Adipocyte (in vitro differentiated cells): ENCODE results near the gene FOXJ3.

Experiments
- DNase-seq: peaks from one replicate; pipeline ENCODE4 v3.0.0-alpha.2; 2015; ENCODE audit warnings: low read depth
- H3K27me3 ChIP-seq: replicated peaks from 2 replicates; pipeline ENCODE4 v1.7.0; 2013; ENCODE audit warnings: mild to moderate bottlenecking, low read length, moderate library complexity; ENCODE audit not compliant: control insufficient read depth, insufficient read depth
- H3K36me3 ChIP-seq: 2 replicates; pipeline ENCODE4 v1.7.0; 2013; ENCODE audit warnings: low read length, mild to moderate bottlenecking, moderate library complexity; ENCODE audit not compliant: control insufficient read depth, insufficient read depth, severe bottlenecking
- H3K4me1 ChIP-seq: 2 replicates; pipeline ENCODE4 v1.7.0; 2013; ENCODE audit warnings: mild to moderate bottlenecking, low read length, moderate library complexity; ENCODE audit not compliant: control insufficient read depth, insufficient read depth
- H3K4me3 ChIP-seq: 2 replicates; pipeline ENCODE4 v1.7.0; 2013; ENCODE audit warnings: mild to moderate bottlenecking, low read length, moderate library complexity
- H3K9ac ChIP-seq: 2 replicates; pipeline ENCODE4 v1.7.0; 2013; ENCODE audit warnings: mild to moderate bottlenecking, low read length, moderate library complexity
- H3K9me3 ChIP-seq: 2 replicates; pipeline ENCODE4 v1.7.0; 2013; ENCODE audit warnings: mild to moderate bottlenecking, low read length, moderate library complexity; ENCODE audit not compliant: control insufficient read depth

FOXJ3 gene

DNA sequence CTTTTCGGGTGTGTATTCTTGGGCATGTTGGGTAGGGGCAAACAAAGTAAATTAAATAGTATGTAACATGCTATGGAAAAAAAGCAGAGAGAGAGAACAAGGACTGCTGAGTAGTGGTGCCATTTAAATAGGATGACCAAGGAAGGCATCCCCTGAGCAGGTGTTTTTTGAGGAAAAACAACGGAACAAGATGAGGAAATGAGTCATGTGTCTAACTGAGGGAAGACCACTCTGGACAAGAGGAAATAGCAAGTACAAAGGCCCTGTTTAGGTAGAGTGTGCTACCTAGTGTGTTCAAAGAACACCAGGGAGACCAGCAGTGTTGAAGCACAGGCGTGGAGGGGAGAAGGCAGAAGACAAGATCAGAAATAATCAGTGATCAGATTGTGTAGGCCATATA, 150.4 kb downstream of the FOXJ3 start:
- H3K27me3 ChIP-seq, result no peaks in the 10 kb centered on the region
- H3K4me3 ChIP-seq, result no peak overlapping the region
- H3K4me1 ChIP-seq, result peaks cover 15% of the 10 kb centered on the region
- H3K36me3 ChIP-seq, result peaks cover 50% of the 10 kb centered on the region
- H3K9ac ChIP-seq, result no peak overlapping the region
- DNase-seq, result no peak
- no peaks in the 10 kb centered on the region for H3K9me3 ChIP-seq

DNA sequence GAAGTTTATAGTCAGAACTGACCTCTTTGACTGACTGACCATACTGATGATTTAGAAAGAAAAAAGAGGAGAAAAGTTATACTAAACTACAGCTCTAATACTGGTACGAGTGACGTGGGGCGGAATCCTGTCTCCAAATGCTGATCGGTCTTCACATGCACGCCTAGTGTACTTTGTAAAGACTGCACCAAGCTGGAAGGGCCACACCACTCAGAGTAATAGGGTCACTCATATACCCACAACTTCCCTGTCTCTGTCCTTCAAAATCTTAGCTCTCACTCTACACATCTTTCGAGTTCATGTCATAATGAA, 151.1 kb downstream of the FOXJ3 start:
- no peaks in the 10 kb centered on the region for H3K27me3 ChIP-seq
- no peak overlapping the region for H3K4me3 ChIP-seq
- H3K36me3 ChIP-seq, result peaks cover 43% of the 10 kb centered on the region
- peaks cover 20% of the 10 kb centered on the region for H3K4me1 ChIP-seq
- DNase-seq, result no peak
- no peak overlapping the region for H3K9ac ChIP-seq
- no peaks in the 10 kb centered on the region for H3K9me3 ChIP-seq

DNA sequence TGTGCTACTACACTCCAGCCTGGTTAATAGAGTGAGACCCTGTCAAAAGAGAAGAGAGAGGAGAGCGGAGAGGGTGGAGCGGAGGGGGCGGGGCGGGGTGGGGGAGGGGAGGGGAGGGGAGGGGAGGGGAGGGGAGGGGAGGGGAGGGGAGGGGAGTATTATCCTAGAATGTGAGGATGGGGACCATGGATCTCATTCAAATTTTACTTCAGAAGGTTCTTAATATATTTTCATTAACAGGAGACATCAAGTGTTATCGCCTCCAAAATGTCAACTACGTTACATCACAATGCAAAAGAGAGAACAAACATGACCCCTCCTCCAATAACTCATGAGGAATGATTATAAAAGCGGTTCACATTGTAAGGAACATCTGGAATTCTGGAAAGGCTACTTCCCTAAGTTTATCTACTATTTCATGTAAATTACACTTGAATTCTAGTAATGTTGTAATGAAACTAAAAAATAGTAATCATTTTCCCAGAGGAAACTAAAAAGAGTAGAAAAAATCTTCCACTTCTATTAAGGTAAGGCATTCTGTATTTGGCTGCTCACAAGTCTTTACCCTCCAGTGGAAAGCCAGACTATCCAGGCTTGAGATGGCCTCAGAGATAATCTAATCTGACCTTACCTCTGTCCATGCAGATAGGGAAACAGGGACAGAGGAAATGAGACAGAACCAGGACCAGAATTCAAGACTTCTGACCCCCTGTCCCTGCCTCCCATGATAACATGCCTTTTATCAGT, 151.7 kb downstream of the FOXJ3 start:
- H3K36me3 ChIP-seq, result peaks cover 38% of the 10 kb centered on the region
- no peak for DNase-seq
- no peaks in the 10 kb centered on the region for H3K27me3 ChIP-seq
- H3K9ac ChIP-seq, result no peak overlapping the region
- H3K4me1 ChIP-seq, result peaks cover 25% of the 10 kb centered on the region
- no peak overlapping the region for H3K4me3 ChIP-seq
- H3K9me3 ChIP-seq, result no peaks in the 10 kb centered on the region

DNA sequence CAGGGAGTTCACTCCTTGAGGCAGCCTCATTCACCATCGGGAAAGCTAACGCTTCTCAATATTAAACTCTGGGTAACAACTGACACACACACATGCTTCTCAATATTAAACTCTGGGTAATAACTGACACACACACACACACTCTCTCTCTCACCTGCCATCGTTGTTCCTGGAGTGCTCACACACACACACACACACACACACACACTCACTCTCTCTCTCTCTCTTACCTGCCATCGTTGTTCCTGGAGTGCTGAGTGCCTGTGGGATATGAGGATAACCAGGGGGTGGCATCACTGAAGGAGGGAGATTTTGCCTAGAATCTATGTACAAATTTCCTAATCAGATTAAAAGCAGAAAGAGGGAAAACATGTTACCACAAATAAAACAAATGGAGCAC, 153.3 kb downstream of the FOXJ3 start:
- peaks cover 29% of the 10 kb centered on the region for H3K36me3 ChIP-seq
- peaks cover 37% of the 10 kb centered on the region for H3K4me1 ChIP-seq
- H3K9me3 ChIP-seq, result no peaks in the 10 kb centered on the region
- no peaks in the 10 kb centered on the region for H3K27me3 ChIP-seq
- no peak overlapping the region for H3K9ac ChIP-seq
- H3K4me3 ChIP-seq, result no peak overlapping the region
- no peak for DNase-seq

DNA sequence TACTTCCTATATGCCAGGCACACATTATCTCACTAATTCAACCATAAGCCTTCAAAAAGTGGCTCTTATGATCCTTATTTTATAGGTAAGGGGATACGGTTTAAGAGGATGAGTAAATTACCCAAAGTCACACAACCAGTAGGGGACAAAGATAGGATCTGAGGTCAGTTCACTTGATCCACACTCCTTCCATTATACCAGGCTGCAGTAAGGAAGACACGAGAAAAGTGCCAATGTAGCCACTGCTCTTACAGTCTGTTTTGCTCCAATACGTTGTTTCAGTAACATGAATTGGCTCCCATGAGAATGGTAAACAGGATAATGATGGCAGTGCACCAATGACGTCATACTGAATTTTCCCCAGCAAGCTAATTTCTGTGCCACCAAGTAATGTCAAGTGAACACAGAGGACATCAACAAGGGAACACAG, 155.1 kb downstream of the FOXJ3 start:
- Histone ChIP-seq H3K4me3 (no peak overlapping the region), H3K27me3 (no peaks in the 10 kb centered on the region), H3K9me3 (no peaks in the 10 kb centered on the region), H3K36me3 (peaks cover 25% of the 10 kb centered on the region), H3K9ac (no peak overlapping the region), H3K4me1 (peaks cover 26% of the 10 kb centered on the region)
- DNase-seq, result no peak

DNA sequence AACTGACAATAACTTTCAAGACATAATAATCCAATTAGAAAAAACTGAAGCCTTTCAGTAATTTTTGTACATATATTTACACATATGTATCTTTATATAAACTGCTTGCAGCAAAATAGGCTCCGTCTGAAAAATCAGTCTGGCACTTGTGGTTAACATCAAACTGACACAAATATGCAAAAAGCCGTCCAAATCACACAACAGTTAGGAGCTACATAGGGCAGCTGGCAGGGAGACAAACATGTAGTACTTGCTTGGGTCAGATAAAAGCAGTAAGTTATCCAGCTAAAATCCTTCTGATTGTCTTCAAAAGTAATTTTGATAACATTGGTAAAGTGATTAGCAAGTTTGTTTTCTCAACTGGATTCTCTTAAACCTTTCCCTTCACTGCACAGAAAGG, 155.8 kb downstream of the FOXJ3 start:
- peak; percentile 78 for DNase-seq

DNA sequence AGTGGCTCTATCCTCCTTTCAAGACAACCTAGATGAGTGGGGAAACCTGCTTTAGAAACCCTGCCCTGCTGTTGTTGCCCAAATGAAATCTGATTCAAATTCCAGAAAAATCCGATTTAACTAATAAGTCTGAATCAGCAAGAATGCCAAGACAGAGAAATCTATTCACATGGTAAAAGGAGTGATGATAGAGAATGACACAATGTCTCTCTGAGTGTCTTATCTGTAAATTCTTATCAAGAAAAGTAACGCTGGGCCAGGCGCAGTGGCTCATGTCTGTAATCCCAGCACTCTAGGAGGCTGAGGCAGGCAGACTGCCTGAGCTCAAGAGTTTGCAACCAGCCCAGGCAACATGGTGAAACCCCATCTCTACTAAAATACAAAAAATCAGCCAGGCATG, 156.8 kb downstream of the FOXJ3 start:
- H3K4me3 ChIP-seq, result no peak overlapping the region
- no peak for DNase-seq

More for the DNA sequence above, 155.8 kb downstream of the FOXJ3 start:
- H3K9me3 ChIP-seq, result no peaks in the 10 kb centered on the region
- no peak overlapping the region for H3K4me3 ChIP-seq
- no peaks in the 10 kb centered on the region for H3K27me3 ChIP-seq
- no peak overlapping the region for H3K9ac ChIP-seq
- peaks cover 32% of the 10 kb centered on the region for H3K4me1 ChIP-seq
- peaks cover 18% of the 10 kb centered on the region for H3K36me3 ChIP-seq

GRCh38 chr1:42177541-42177981, 157.5 kb downstream of the FOXJ3 start:
- H3K27me3 ChIP-seq, result no peaks in the 10 kb centered on the region
- H3K9ac ChIP-seq, result no peak overlapping the region
- H3K4me3 ChIP-seq, result no peak overlapping the region
- H3K4me1 ChIP-seq, result peaks cover 41% of the 10 kb centered on the region
- peak; percentile 57 for DNase-seq
- H3K9me3 ChIP-seq, result no peaks in the 10 kb centered on the region
- peaks cover 14% of the 10 kb centered on the region for H3K36me3 ChIP-seq

More for the DNA sequence above, 156.8 kb downstream of the FOXJ3 start:
- Histone ChIP-seq H3K9ac (no peak overlapping the region), H3K4me1 (peaks cover 41% of the 10 kb centered on the region), H3K36me3 (peaks cover 18% of the 10 kb centered on the region), H3K27me3 (no peaks in the 10 kb centered on the region), H3K9me3 (no peaks in the 10 kb centered on the region)

- no peak overlapping the region for H3K4me3 ChIP-seq
- peaks cover 14% of the 10 kb centered on the region for H3K36me3 ChIP-seq
- H3K27me3 ChIP-seq, result no peaks in the 10 kb centered on the region
- no peaks in the 10 kb centered on the region for H3K9me3 ChIP-seq
- peaks cover 41% of the 10 kb centered on the region for H3K4me1 ChIP-seq
- no peak overlapping the region for H3K9ac ChIP-seq
- peak; percentile 59 for DNase-seq
Observed at GRCh38 chr1:42176902-42177519, 158.0 kb downstream of the FOXJ3 start.

DNA sequence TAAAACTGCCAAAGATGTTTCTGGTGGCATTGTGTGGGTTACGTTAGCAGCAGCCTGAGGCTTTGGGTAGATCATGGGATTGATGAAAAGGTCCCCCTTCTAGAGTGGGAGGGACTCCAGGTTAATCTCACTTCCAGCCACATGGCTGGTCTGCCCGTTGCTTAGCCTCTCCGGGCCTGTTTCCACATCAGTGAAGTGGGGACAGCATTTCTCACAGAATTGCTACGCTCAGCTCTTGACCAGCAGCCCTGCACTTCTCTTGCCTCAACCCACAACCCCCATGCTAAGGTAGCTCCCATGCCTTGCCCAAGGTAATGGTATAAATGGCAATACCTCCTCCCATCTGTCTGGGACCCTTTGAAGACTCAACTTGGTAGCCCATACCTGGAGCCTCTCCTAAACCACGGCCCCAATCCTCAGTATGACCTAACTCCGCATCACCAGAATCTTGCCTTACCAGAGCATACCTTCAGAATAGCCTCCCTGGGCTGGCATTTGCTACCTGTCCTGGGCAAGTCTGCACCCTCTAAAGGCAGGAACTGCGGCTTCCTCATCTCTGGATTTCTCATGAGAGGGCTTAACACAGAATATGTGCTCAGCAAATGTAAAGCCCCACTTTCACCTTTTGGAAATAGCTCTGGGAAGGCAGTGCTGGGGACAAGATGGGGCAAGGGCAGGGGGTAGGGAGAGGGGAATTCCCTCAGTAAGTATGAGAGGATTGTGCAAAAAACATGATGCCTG, 159.6 kb downstream of the FOXJ3 start:
- H3K36me3 ChIP-seq, result no peaks in the 10 kb centered on the region
- no peak overlapping the region for H3K9ac ChIP-seq
- no peak for DNase-seq

GRCh38 chr1:42173961-42174735, 160.9 kb downstream of the FOXJ3 start:
- peak; percentile 44 for DNase-seq
- Histone ChIP-seq H3K36me3 (no peaks in the 10 kb centered on the region), H3K9ac (no peak overlapping the region), H3K4me1 (peaks cover 34% of the 10 kb centered on the region), H3K27me3 (no peaks in the 10 kb centered on the region), H3K9me3 (no peaks in the 10 kb centered on the region), H3K4me3 (no peak overlapping the region)

More for the DNA sequence above, 159.6 kb downstream of the FOXJ3 start:
- Histone ChIP-seq H3K4me1 (peaks cover 41% of the 10 kb centered on the region), H3K27me3 (no peaks in the 10 kb centered on the region), H3K9me3 (no peaks in the 10 kb centered on the region), H3K4me3 (no peak overlapping the region)
